ENCODE results near the gene MPO. TPM values are rescaled to one million over a fixed set of nuclear protein-coding genes. Genes with fewer than 3 reads are reported as not detected.

MPO gene
- total and polyA plus RNA-seq, 9 of the 15 experiments (the other 6 are each of a cell fraction or from before 2014, with no cell fraction given): 0.04 to 0.47 (median 0.39) TPM; not detected in 6

DNA sequence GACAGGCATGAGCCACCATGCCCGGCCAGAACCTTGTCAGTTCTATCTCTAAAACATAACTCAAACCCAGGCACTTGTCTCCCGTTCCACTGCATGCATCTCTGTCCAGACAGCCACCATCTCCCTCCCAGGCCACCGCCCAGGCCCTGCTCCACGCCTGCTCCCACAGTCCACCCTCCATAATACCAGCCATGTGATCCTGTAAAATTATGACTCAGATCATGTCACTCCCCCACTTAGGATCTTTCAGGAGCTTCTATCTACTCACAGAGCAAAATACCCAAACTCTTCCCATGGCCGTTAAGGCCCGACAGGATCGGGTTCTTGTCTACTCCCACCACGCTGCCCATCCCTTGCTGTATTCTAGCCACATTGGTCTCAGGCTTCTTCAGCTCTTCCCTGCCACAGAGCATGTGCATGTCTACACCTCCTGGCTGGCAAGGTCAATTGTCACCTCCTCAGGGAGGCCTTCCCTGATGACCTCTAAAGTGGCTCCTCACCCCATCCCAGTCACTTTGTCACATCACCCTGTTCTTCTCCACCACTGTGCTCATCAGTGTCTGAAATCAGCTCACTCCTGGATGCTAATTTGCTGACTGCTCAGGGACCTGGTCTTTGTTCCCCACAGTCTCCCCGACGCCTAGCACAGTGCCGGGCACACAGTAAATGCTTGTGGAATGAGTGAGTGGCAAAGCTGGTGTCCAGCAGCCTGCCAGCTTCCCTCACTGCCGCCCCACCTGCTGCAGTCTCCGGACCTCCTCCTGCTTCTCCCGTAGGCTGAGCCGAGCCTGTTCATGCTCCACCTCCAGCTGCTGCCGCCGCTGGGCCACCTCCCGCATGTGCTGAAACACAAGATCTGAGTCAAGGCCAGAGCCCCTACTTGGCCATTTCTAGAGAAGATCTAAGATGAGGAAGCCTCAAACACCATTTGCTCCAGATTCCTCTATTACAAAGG lies 41.1 kb upstream of the MPO start:
- H3K9me1 ChIP-seq (ENCODE audit: control insufficient read depth, insufficient read depth, low read length): no peaks in the 10 kb centered on the region
- no peak for ATAC-seq
- no TSS peak for BruUV-seq (replicated peaks)
- H4K20me1 ChIP-seq (replicated peaks; ENCODE audit: control insufficient read depth, insufficient read depth, low read length): no peaks in the 10 kb centered on the region
- POLR2A ChIA-PET: interaction anchor here (0.6 to 2.6 kb wide), 4 partner anchors 10 to 309 kb away, joined by 3 to 8 read pairs (median 6); no protein-coding TSS in a partner anchor
- H3K27ac ChIP-seq (ENCODE audit: extremely low read depth, low read depth, low read length): no peak overlapping the region
- in situ Hi-C loops (cut with MboI): no loop called here
- intact Hi-C loops (cut with micrococcal nuclease): no loop called here
- H3K79me2 ChIP-seq (ENCODE audit: control insufficient read depth, insufficient read depth, low read length): no peaks in the 10 kb centered on the region
- H3K36me3 ChIP-seq (ENCODE audit: control insufficient read depth, insufficient read depth, low read length): no peaks in the 10 kb centered on the region
- CTCF ChIA-PET (ENCODE audit: low intra/inter-chr PET ratio): interaction anchor here (0.6 kb wide), 1 partner anchor 122 kb away, joined by 3 read pairs; no protein-coding TSS in a partner anchor
- H3K27me3 ChIP-seq (ENCODE audit: control insufficient read depth in 2 of 2, insufficient read depth in 2 of 2, low read length in 2 of 2): no peaks in the 10 kb centered on the region
- no peak for FAIRE-seq
- H3K4me1 ChIP-seq (replicated peaks in 1 of 2; ENCODE audit: control insufficient read depth in 2 of 2, insufficient read depth in 2 of 2, low read length in 2 of 2): peaks cover 0 to 50% of the 10 kb centered on the region in 2 experiments; a peak in 3 of 5 replicates
- no peaks in the 10 kb centered on the region for H3K9me3 ChIP-seq (replicated peaks; ENCODE audit: control insufficient read depth, insufficient read depth, low read depth, low read length)
- no peak for DNase-seq (ENCODE audit: extremely low read depth in 1 of 4, low spot score in 3 of 4)
- WGBS (ENCODE audit: insufficient coverage, low coverage, missing lambda C conversion rate): 68% methylated on average over 18 of the region's 18 CpGs
- H3K9ac ChIP-seq (ENCODE audit: insufficient read depth in 1 of 2, low read depth in 2 of 2, low read length in 2 of 2): peak overlapping the region in 1 of 2 experiments; percentile 63; a peak in 1 of 4 replicates
- H3K4me2 ChIP-seq (ENCODE audit: insufficient read depth, low read length): no peak overlapping the region
- H2AFZ ChIP-seq (ENCODE audit: low read depth, low read length): no peak overlapping the region
- H3K4me3 ChIP-seq: no peak overlapping the region
- TF ChIP-seq HNRNPL (IDR thresholded peaks at IDR 0.05; ENCODE audit: low read depth, low read length) (no peak), CCNT2 (IDR thresholded peaks at IDR 0.05; ENCODE audit: borderline replicate concordance, extremely low read depth, insufficient read length, low read depth, low read length) (no peak), MAFF (IDR thresholded peaks at IDR 0.05; ENCODE audit: low read length) (no peak), MTA1 (IDR thresholded peaks at IDR 0.05; ENCODE audit: borderline replicate concordance) (no peak), JUND (IDR thresholded peaks at IDR 0.05; ENCODE audit: borderline replicate concordance, low read depth, low read length) (peak; percentile 35; the same call in 1 of the 2 replicates), JUND (tag; IDR thresholded peaks at IDR 0.05; ENCODE audit: borderline replicate concordance, low read depth, low read length) (no peak; the same call in 2 of the 3 replicates), NR2F6 (CRISPR knock-in tag; IDR thresholded peaks at IDR 0.05) (no peak), SPI1 (IDR thresholded peaks at IDR 0.05; ENCODE audit: borderline replicate concordance, low read depth, low read length) (no peak), ZFX (CRISPR knock-in tag; IDR thresholded peaks at IDR 0.05) (no peak), RBBP5 (IDR thresholded peaks at IDR 0.05; ENCODE audit: borderline replicate concordance, insufficient read depth, low read length, poor library complexity, severe bottlenecking) (no peak), ZFP36 (IDR thresholded peaks at IDR 0.05; ENCODE audit: low read depth, low read length, partially characterized antibody) (peak; percentile 95), HNRNPH1 (optimal IDR thresholded peaks at IDR 0.05; ENCODE audit: low read depth, low read length) (no peak), FOSL1 (tag; conservative IDR thresholded peaks at IDR 0.05) (peak; percentile 75)
- TF ChIP-seq, protein P1, sequence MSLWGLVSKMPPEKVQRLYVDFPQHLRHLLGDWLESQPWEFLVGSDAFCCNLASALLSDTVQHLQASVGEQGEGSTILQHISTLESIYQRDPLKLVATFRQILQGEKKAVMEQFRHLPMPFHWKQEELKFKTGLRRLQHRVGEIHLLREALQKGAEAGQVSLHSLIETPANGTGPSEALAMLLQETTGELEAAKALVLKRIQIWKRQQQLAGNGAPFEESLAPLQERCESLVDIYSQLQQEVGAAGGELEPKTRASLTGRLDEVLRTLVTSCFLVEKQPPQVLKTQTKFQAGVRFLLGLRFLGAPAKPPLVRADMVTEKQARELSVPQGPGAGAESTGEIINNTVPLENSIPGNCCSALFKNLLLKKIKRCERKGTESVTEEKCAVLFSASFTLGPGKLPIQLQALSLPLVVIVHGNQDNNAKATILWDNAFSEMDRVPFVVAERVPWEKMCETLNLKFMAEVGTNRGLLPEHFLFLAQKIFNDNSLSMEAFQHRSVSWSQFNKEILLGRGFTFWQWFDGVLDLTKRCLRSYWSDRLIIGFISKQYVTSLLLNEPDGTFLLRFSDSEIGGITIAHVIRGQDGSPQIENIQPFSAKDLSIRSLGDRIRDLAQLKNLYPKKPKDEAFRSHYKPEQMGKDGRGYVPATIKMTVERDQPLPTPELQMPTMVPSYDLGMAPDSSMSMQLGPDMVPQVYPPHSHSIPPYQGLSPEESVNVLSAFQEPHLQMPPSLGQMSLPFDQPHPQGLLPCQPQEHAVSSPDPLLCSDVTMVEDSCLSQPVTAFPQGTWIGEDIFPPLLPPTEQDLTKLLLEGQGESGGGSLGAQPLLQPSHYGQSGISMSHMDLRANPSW (CRISPR knock-in tag; IDR thresholded peaks at IDR 0.05): no peak
- TF ChIP-seq, protein P2, sequence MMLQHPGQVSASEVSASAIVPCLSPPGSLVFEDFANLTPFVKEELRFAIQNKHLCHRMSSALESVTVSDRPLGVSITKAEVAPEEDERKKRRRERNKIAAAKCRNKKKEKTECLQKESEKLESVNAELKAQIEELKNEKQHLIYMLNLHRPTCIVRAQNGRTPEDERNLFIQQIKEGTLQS (IDR thresholded peaks at IDR 0.05): peak; percentile 39; the same call in 1 of the 2 replicates
- TF ChIP-seq, protein P2 (CRISPR knock-in tag; conservative IDR thresholded peaks at IDR 0.05): no peak
- TF ChIP-seq, protein P3, sequence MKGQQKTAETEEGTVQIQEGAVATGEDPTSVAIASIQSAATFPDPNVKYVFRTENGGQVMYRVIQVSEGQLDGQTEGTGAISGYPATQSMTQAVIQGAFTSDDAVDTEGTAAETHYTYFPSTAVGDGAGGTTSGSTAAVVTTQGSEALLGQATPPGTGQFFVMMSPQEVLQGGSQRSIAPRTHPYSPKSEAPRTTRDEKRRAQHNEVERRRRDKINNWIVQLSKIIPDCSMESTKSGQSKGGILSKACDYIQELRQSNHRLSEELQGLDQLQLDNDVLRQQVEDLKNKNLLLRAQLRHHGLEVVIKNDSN (CRISPR knock-in tag; IDR thresholded peaks at IDR 0.05): peak; percentile 54; the same call in 1 of the 2 replicates
